Liver (tissue), 9 donors: ENCODE measurements around the gene CREB1. TPM values are rescaled to one million over a fixed set of nuclear protein-coding genes. Genes with fewer than 3 reads are reported as not detected.

Source experiments
- DNase-seq: peaks from one replicate; pipeline ENCODE4 v3.0.0-alpha.2; 2017; ENCODE audit warnings: low spot score
- H3K27ac ChIP-seq, 2 donors: one replicate each; pipeline ENCODE4 v1.7.0; 2013; ENCODE audit warnings: inconsistent platforms in 2 of 2, low read length in 2 of 2, control low read depth in 1 of 2, low read depth in 1 of 2, mild to moderate bottlenecking in 1 of 2
- H3K27me3 ChIP-seq, 4 donors: one replicate each; pipeline versions ENCODE4 v1.6.1 to v1.7.0; 2013; ENCODE audit warnings: low read length in 3 of 4, inconsistent platforms in 1 of 4, mild to moderate bottlenecking in 1 of 4, moderate library complexity in 1 of 4; ENCODE audit not compliant: control insufficient read depth in 4 of 4, insufficient read depth in 4 of 4
- H3K36me3 ChIP-seq, 4 donors: one replicate each; pipeline versions ENCODE4 v1.6.1 to v1.7.0; 2013; ENCODE audit warnings: low read length in 3 of 4, mild to moderate bottlenecking in 3 of 4, low read depth in 1 of 4, moderate library complexity in 1 of 4; ENCODE audit not compliant: control insufficient read depth in 4 of 4, insufficient read depth in 3 of 4
- H3K4me1 ChIP-seq, 4 donors: one replicate each; pipeline versions ENCODE4 v1.6.1 to v1.7.0; 2013; ENCODE audit warnings: low read length in 3 of 4, mild to moderate bottlenecking in 3 of 4, moderate library complexity in 1 of 4; ENCODE audit not compliant: control insufficient read depth in 4 of 4, insufficient read depth in 4 of 4
- H3K4me3 ChIP-seq, 3 donors: one replicate each; pipeline versions ENCODE4 v1.6.1 to v1.7.0; 2013; ENCODE audit warnings: low read length in 3 of 3, control low read depth in 1 of 3, low read depth in 1 of 3, mild to moderate bottlenecking in 1 of 3
- H3K9ac ChIP-seq, 2 donors: one replicate each; pipeline ENCODE4 v1.7.0; 2013; ENCODE audit warnings: low read length in 2 of 2, mild to moderate bottlenecking in 2 of 2, moderate library complexity in 2 of 2, control low read depth in 1 of 2, low read depth in 1 of 2
- H3K9me3 ChIP-seq, 4 donors: one replicate each; pipeline versions ENCODE4 v1.6.1 to v1.7.0; 2013; ENCODE audit warnings: low read length in 3 of 4; ENCODE audit not compliant: control insufficient read depth in 4 of 4
- CTCF ChIP-seq: fragments of 150-350 bp; IDR thresholded peaks from 2 replicates; pipeline ENCODE4 v1.5.1; 2017; ENCODE audit warnings: improper control_type of control experiment, low read depth, low read length; ENCODE audit not compliant: missing input control
- EGR1 ChIP-seq, 2 donors: IDR thresholded peaks; 2 replicates each; pipeline ENCODE4 v1.6.1; 2016 to 2018; ENCODE audit warnings: antibody characterized with exemption in 2 of 2, low read depth in 2 of 2
- FOXA1 ChIP-seq: IDR thresholded peaks from 2 replicates; pipeline ENCODE4 v1.6.1; 2016; ENCODE audit warnings: antibody characterized with exemption
- FOXA2 ChIP-seq: IDR thresholded peaks from 2 replicates; pipeline ENCODE4 v1.6.1; 2016; ENCODE audit warnings: antibody characterized with exemption
- GABPA ChIP-seq, 2 donors: IDR thresholded peaks in 1 of 2; conservative IDR thresholded peaks in 1 of 2; 2 replicates each; pipeline ENCODE4 v1.6.1; 2016; ENCODE audit warnings: antibody characterized with exemption in 2 of 2, mild to moderate bottlenecking in 1 of 2, moderate library complexity in 1 of 2
- HNF4A ChIP-seq, 2 donors: conservative IDR thresholded peaks; 2 replicates each; pipeline ENCODE4 v1.6.1; 2016; ENCODE audit warnings: antibody characterized with exemption in 2 of 2, mild to moderate bottlenecking in 2 of 2
- HNF4G ChIP-seq: IDR thresholded peaks from 2 replicates; pipeline ENCODE4 v1.6.1; 2016; ENCODE audit warnings: antibody characterized with exemption
- JUND ChIP-seq, 2 donors: IDR thresholded peaks; 2 replicates each; pipeline ENCODE4 v1.6.1; 2016; ENCODE audit warnings: antibody characterized with exemption in 2 of 2
- NR2F2 ChIP-seq: IDR thresholded peaks from 2 replicates; pipeline ENCODE4 v1.6.1; 2016; ENCODE audit warnings: antibody characterized with exemption
- RAD21 ChIP-seq, 2 donors: IDR thresholded peaks; 2 replicates each; pipeline ENCODE4 v1.6.1; 2016; ENCODE audit warnings: antibody characterized with exemption in 2 of 2, mild to moderate bottlenecking in 2 of 2
- REST ChIP-seq: IDR thresholded peaks from 2 replicates; pipeline ENCODE4 v1.6.1; 2016; ENCODE audit warnings: antibody characterized with exemption, mild to moderate bottlenecking
- RXRA ChIP-seq, 2 donors: IDR thresholded peaks; 2 replicates each; pipeline ENCODE4 v1.6.1; 2017 to 2018; ENCODE audit warnings: antibody characterized with exemption in 2 of 2, mild to moderate bottlenecking in 1 of 2
- SP1 ChIP-seq: IDR thresholded peaks from 2 replicates; pipeline ENCODE4 v1.6.1; 2018; ENCODE audit warnings: antibody characterized with exemption, mild to moderate bottlenecking
- TAF1 ChIP-seq: conservative IDR thresholded peaks from 2 replicates; pipeline ENCODE4 v1.6.1; 2016; ENCODE audit warnings: antibody characterized with exemption, mild to moderate bottlenecking
- YY1 ChIP-seq: IDR thresholded peaks from 2 replicates; pipeline ENCODE4 v1.6.1; 2016; ENCODE audit warnings: antibody characterized with exemption, mild to moderate bottlenecking
- WGBS: extraction: QIAGEN DNeasy Blood & Tissue Kit; methylation state at CpG from one replicate; pipeline ENCODE4 v1.1.7; 2013; 5-methylcytosine and 5-hydroxymethylcytosine counted together
- polyA plus RNA-seq, 2 donors: library from polyadenylated mRNA; stranded (reverse) in 1 of 2; unstranded in 1 of 2; fragments of 200-250 nt in 1 of 2; fragments of >200 nt in 1 of 2; fragmentation: Nextera tagmentation in 1 of 2; extraction: Ambion mirVana in 1 of 2; gene quantifications; one replicate each; pipeline versions ENCODE4 v1.2.1 to v1.2.3, GENCODE V29; 2013 to 2015
- total RNA-seq, 2 donors: library from RNA; depleted of rRNA; stranded (reverse); fragments of >200 nt; gene quantifications; one replicate each; pipeline ENCODE4 v1.2.3, GENCODE V29; 2014
- TF ChIP-seq, protein P1 (sequence below): IDR thresholded peaks from 2 replicates; pipeline ENCODE4 v1.6.1; 2016; ENCODE audit warnings: antibody characterized with exemption
- TF ChIP-seq, protein P2 (sequence below): IDR thresholded peaks from 2 replicates; pipeline ENCODE4 v1.6.1; 2016; ENCODE audit warnings: antibody characterized with exemption
- TF ChIP-seq, protein P3 (sequence below): IDR thresholded peaks from 2 replicates; pipeline ENCODE4 v1.6.1; 2016; ENCODE audit warnings: antibody characterized with exemption
- donor health status: healthy.
- donor health status: healthy.
- donor health status: healthy.
- donor health status: healthy.
- donor health status: healthy.

CREB1 gene
- total and polyA plus RNA-seq, 4 donors, result 4.4 to 24.4 (median 14.5) TPM

GRCh38 chr2:207540431-207540830, 10.7 kb downstream of the CREB1 start:
- no peak overlapping the region for H3K4me3 ChIP-seq
- TF ChIP-seq CTCF (no peak), HNF4G (no peak), FOXA2 (no peak), FOXA1 (no peak), REST (no peak), GABPA (IDR thresholded peaks at IDR 0.05 in 1 of 2, conservative IDR thresholded peaks at IDR 0.05 in 1 of 2) (no peak), YY1 (no peak), EGR1 (IDR thresholded peaks at IDR 0.05; ENCODE audit: low read depth in 2 of 2) (no peak), HNF4A (conservative IDR thresholded peaks at IDR 0.05) (no peak), TAF1 (no peak), SP1 (no peak), JUND (IDR thresholded peaks at IDR 0.05) (no peak), NR2F2 (no peak), RAD21 (IDR thresholded peaks at IDR 0.05) (no peak), RXRA (IDR thresholded peaks at IDR 0.05) (no peak)
- TF ChIP-seq, protein P1, sequence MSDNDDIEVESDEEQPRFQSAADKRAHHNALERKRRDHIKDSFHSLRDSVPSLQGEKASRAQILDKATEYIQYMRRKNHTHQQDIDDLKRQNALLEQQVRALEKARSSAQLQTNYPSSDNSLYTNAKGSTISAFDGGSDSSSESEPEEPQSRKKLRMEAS, result no peak
- TF ChIP-seq, protein P2, sequence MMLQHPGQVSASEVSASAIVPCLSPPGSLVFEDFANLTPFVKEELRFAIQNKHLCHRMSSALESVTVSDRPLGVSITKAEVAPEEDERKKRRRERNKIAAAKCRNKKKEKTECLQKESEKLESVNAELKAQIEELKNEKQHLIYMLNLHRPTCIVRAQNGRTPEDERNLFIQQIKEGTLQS, result no peak
- TF ChIP-seq, protein P3, sequence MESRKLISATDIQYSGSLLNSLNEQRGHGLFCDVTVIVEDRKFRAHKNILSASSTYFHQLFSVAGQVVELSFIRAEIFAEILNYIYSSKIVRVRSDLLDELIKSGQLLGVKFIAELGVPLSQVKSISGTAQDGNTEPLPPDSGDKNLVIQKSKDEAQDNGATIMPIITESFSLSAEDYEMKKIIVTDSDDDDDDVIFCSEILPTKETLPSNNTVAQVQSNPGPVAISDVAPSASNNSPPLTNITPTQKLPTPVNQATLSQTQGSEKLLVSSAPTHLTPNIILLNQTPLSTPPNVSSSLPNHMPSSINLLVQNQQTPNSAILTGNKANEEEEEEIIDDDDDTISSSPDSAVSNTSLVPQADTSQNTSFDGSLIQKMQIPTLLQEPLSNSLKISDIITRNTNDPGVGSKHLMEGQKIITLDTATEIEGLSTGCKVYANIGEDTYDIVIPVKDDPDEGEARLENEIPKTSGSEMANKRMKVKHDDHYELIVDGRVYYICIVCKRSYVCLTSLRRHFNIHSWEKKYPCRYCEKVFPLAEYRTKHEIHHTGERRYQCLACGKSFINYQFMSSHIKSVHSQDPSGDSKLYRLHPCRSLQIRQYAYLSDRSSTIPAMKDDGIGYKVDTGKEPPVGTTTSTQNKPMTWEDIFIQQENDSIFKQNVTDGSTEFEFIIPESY, result no peak
- 95% methylated on average over 2 of the region's 2 CpGs for WGBS
- no peak for DNase-seq
- H3K36me3 ChIP-seq, result peaks cover 0 to 2% (median 0%) of the 10 kb centered on the region in 4 donors
- H3K9me3 ChIP-seq, result no peaks in the 10 kb centered on the region
- no peaks in the 10 kb centered on the region for H3K27me3 ChIP-seq
- peaks cover 0 to 2% (median 0%) of the 10 kb centered on the region in 4 donors for H3K4me1 ChIP-seq
- H3K9ac ChIP-seq, result no peak overlapping the region
- H3K27ac ChIP-seq, result no peak overlapping the region
